Caco-2 (cell line): ENCODE results near the gene HIVEP1. TPM values are rescaled to one million over a fixed set of nuclear protein-coding genes. Genes with fewer than 3 reads are reported as not detected.

Experiments
- BruUV-seq: library from RNA; stranded (reverse); fragments of 400-500 nt; replicated peaks from 2 replicates; lab custom pipeline; 2021; lab: Mats Ljungman, UMichigan
- CTCF ChIA-PET: fragments of 300-600 bp; sonication (Branson Sonifier 250); formaldehyde crosslinking; loops from one replicate; lab custom pipeline; 2022; ENCODE audit warnings: antibody characterized with exemption; lab: Charles Lee
- POLR2A ChIA-PET: fragments of 300-600 bp; sonication (Branson Sonifier 250); formaldehyde crosslinking; loops from one replicate; lab custom pipeline; 2022; ENCODE audit warnings: antibody characterized with exemption; lab: Charles Lee
- DNase-seq, 2 experiments: peaks; one replicate each; pipeline versions ENCODE4 v3.0.0 to v3.0.0-alpha.2; 2020 to 2022
- H3K27me3 ChIP-seq: replicated peaks from 2 replicates; pipeline ENCODE4 v1.6.0; 2011; ENCODE audit warnings: low read length; ENCODE audit not compliant: control insufficient read depth, insufficient read depth
- H3K36me3 ChIP-seq: 2 replicates; pipeline ENCODE4 v1.5.1; 2011; ENCODE audit warnings: low read length; ENCODE audit not compliant: control insufficient read depth, insufficient read depth
- H3K4me1 ChIP-seq: fragments of 250-450 bp; sonication (Bioruptor Pico); 2 replicates; pipeline ENCODE4 v1.5.1; 2020; ENCODE audit warnings: mild to moderate bottlenecking
- H3K4me3 ChIP-seq: 2 replicates; pipeline ENCODE4 v1.5.1; 2011; ENCODE audit warnings: low read depth, mild to moderate bottlenecking, control low read depth, low read length
- H3K9me3 ChIP-seq: fragments of 250-450 bp; sonication (Bioruptor Pico); 2 replicates; pipeline ENCODE4 v1.5.1; 2020; ENCODE audit warnings: mild to moderate bottlenecking, moderate library complexity
- H3K27ac Mint-ChIP-seq: one replicate; pipeline ENCODE4 v1.8.0; 2022; ENCODE audit warnings: mixed read lengths; ENCODE audit not compliant: unreplicated experiment
- H3K27me3 Mint-ChIP-seq: one replicate; pipeline ENCODE4 v1.8.0; 2022; ENCODE audit warnings: mixed read lengths; ENCODE audit not compliant: insufficient read depth, unreplicated experiment
- H3K36me3 Mint-ChIP-seq: one replicate; pipeline ENCODE4 v1.8.0; 2022; ENCODE audit warnings: mild to moderate bottlenecking, mixed read lengths; ENCODE audit not compliant: insufficient read depth, unreplicated experiment
- H3K4me1 Mint-ChIP-seq: one replicate; pipeline ENCODE4 v1.8.0; 2022; ENCODE audit warnings: low read depth, mixed read lengths; ENCODE audit not compliant: unreplicated experiment
- H3K4me3 Mint-ChIP-seq: one replicate; pipeline ENCODE4 v1.8.0; 2022; ENCODE audit warnings: mild to moderate bottlenecking, moderate library complexity, mixed read lengths; ENCODE audit not compliant: unreplicated experiment
- H3K9me3 Mint-ChIP-seq: one replicate; pipeline ENCODE4 v1.8.0; 2022; ENCODE audit warnings: mixed read lengths; ENCODE audit not compliant: unreplicated experiment
- CTCF ChIP-seq, 2 experiments: fragments of 200-600 bp in 1 of 2; IDR thresholded peaks; 1 replicate in 1 of 2; 2 replicates in 1 of 2; pipeline versions ENCODE4 v1.5.1 to v1.8.0; 2011 to 2022; ENCODE audit warnings: antibody characterized with exemption in 1 of 2, control low read depth in 1 of 2, inconsistent platforms in 1 of 2, low read depth in 1 of 2, low read length in 1 of 2, mild to moderate bottlenecking in 1 of 2, moderate library complexity in 1 of 2; ENCODE audit not compliant: insufficient read depth in 1 of 2, severe bottlenecking in 1 of 2, unreplicated experiment in 1 of 2
- intact Hi-C: fragments of 100-400 bp; cut with micrococcal nuclease; formaldehyde crosslinking; loops from one replicate; pipeline ENCODE4 v1.10.0; 2022; ENCODE audit not compliant: unreplicated experiment
- total RNA-seq: library from RNA; stranded (reverse); gene quantifications from 2 replicates; pipeline ENCODE4 v1.2.3, GENCODE V29; 2022

HIVEP1 gene
- total RNA-seq, 1 experiment from 2014 or later: 22.8 TPM

- no peaks in the 10 kb centered on the region for H3K4me1 ChIP-seq
- no peaks in the 10 kb centered on the region for H3K36me3 ChIP-seq
- ChIA-PET POLR2A (no interaction called here), CTCF (no interaction called here)
- H3K9me3 Mint-ChIP-seq: no peaks in the 10 kb centered on the region
- H3K4me3 Mint-ChIP-seq: no peak overlapping the region
- no peaks in the 10 kb centered on the region for H3K9me3 ChIP-seq
- no peak overlapping the region for H3K4me3 ChIP-seq
- no peak for TF ChIP-seq CTCF (IDR thresholded peaks at IDR 0.05; ENCODE audit: insufficient read depth in 1 of 2, low read depth in 1 of 2, low read length in 1 of 2, severe bottlenecking in 1 of 2, unreplicated experiment in 1 of 2)
- no peaks in the 10 kb centered on the region for H3K4me1 Mint-ChIP-seq
- no peaks in the 10 kb centered on the region for H3K27me3 ChIP-seq
- DNase-seq: no peak
- H3K36me3 Mint-ChIP-seq: no peaks in the 10 kb centered on the region
- H3K27me3 Mint-ChIP-seq: no peaks in the 10 kb centered on the region
- intact Hi-C loops: no loop called here
- BruUV-seq: no TSS peak
- H3K27ac Mint-ChIP-seq: no peak overlapping the region
Measured at GRCh38 chr6:11983306-11983705, 28.8 kb upstream of the HIVEP1 start.

GRCh38 chr6:11987386-11987785 is 24.7 kb upstream of the HIVEP1 start:
- BruUV-seq: no TSS peak
- Histone ChIP-seq H3K4me3 (no peak overlapping the region), H3K36me3 (no peaks in the 10 kb centered on the region), H3K4me1 (no peaks in the 10 kb centered on the region), H3K9me3 (no peaks in the 10 kb centered on the region), H3K27me3 (no peaks in the 10 kb centered on the region)
- Mint-ChIP-seq H3K27me3 (no peaks in the 10 kb centered on the region), H3K36me3 (no peaks in the 10 kb centered on the region), H3K4me3 (no peak overlapping the region), H3K4me1 (no peaks in the 10 kb centered on the region), H3K9me3 (no peaks in the 10 kb centered on the region), H3K27ac (no peak overlapping the region)
- POLR2A ChIA-PET: no interaction called here
- intact Hi-C loops: no loop called here
- DNase-seq: no peak
- TF ChIP-seq CTCF (IDR thresholded peaks at IDR 0.05; ENCODE audit: insufficient read depth in 1 of 2, low read depth in 1 of 2, low read length in 1 of 2, severe bottlenecking in 1 of 2, unreplicated experiment in 1 of 2): no peak
- CTCF ChIA-PET: interaction anchor here (0.6 kb wide), 1 partner anchor 25 kb away, joined by 3 read pairs; no protein-coding TSS in a partner anchor

- POLR2A ChIA-PET: no interaction called here
- no TSS peak for BruUV-seq
- Mint-ChIP-seq H3K4me1 (no peaks in the 10 kb centered on the region), H3K9me3 (no peaks in the 10 kb centered on the region), H3K36me3 (no peaks in the 10 kb centered on the region), H3K27me3 (no peaks in the 10 kb centered on the region), H3K27ac (no peak overlapping the region), H3K4me3 (no peak overlapping the region)
- CTCF ChIA-PET: no interaction called here
- H3K4me3 ChIP-seq: no peak overlapping the region
- intact Hi-C loops: no loop called here
- no peak for TF ChIP-seq CTCF (IDR thresholded peaks at IDR 0.05; ENCODE audit: insufficient read depth in 1 of 2, low read depth in 1 of 2, low read length in 1 of 2, severe bottlenecking in 1 of 2, unreplicated experiment in 1 of 2)
- no peaks in the 10 kb centered on the region for H3K9me3 ChIP-seq
- H3K27me3 ChIP-seq: no peaks in the 10 kb centered on the region
- DNase-seq: no peak
- H3K36me3 ChIP-seq: no peaks in the 10 kb centered on the region
- H3K4me1 ChIP-seq: no peaks in the 10 kb centered on the region
Measured at GRCh38 chr6:11989386-11989785, 22.7 kb upstream of the HIVEP1 start.
